ENCODE results near the gene KRTAP10-12.

GRCh38 chr21:44666401-44667320, 30.3 kb upstream of the KRTAP10-12 start, which contains the start of gene KRTAP12-2:
- TF ChIP-seq, protein P1, sequence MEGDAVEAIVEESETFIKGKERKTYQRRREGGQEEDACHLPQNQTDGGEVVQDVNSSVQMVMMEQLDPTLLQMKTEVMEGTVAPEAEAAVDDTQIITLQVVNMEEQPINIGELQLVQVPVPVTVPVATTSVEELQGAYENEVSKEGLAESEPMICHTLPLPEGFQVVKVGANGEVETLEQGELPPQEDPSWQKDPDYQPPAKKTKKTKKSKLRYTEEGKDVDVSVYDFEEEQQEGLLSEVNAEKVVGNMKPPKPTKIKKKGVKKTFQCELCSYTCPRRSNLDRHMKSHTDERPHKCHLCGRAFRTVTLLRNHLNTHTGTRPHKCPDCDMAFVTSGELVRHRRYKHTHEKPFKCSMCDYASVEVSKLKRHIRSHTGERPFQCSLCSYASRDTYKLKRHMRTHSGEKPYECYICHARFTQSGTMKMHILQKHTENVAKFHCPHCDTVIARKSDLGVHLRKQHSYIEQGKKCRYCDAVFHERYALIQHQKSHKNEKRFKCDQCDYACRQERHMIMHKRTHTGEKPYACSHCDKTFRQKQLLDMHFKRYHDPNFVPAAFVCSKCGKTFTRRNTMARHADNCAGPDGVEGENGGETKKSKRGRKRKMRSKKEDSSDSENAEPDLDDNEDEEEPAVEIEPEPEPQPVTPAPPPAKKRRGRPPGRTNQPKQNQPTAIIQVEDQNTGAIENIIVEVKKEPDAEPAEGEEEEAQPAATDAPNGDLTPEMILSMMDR (IDR thresholded peaks at IDR 0.05 in 4 of 5, conservative IDR thresholded peaks at IDR 0.05 in 1 of 5) = no peak
- TF ChIP-seq POLR2A (IDR thresholded peaks at IDR 0.05) = no peak
